ENCODE data around the gene KRTAP19-7.

- no peak for TF ChIP-seq OSR1 (CRISPR knock-in tag; IDR thresholded peaks at IDR 0.05)
- no peak for TF ChIP-seq GLIS3 (CRISPR knock-in tag; IDR thresholded peaks at IDR 0.05)
- no peak for TF ChIP-seq TCF4 (CRISPR knock-in tag; IDR thresholded peaks at IDR 0.05; ENCODE audit: borderline replicate concordance)
- TF ChIP-seq ARNTL (CRISPR knock-in tag; IDR thresholded peaks at IDR 0.05; ENCODE audit: borderline replicate concordance, low read depth), result no peak
- no peak for TF ChIP-seq BACH2 (CRISPR knock-in tag; IDR thresholded peaks at IDR 0.05; ENCODE audit: borderline replicate concordance)
- TF ChIP-seq ZNF565 (CRISPR knock-in tag; conservative IDR thresholded peaks at IDR 0.05; ENCODE audit: low read depth), result no peak
- no peak for TF ChIP-seq ISL1 (CRISPR knock-in tag; IDR thresholded peaks at IDR 0.05)
- TF ChIP-seq PATZ1 (CRISPR knock-in tag; IDR thresholded peaks at IDR 0.05; ENCODE audit: borderline replicate concordance), result no peak
- no peak for TF ChIP-seq ZFP30 (CRISPR knock-in tag; IDR thresholded peaks at IDR 0.05)
- no peak for TF ChIP-seq CREB5 (CRISPR knock-in tag; IDR thresholded peaks at IDR 0.05; ENCODE audit: low read depth)
- no peak for TF ChIP-seq TOX (CRISPR knock-in tag; IDR thresholded peaks at IDR 0.05; ENCODE audit: borderline replicate concordance)
- TF ChIP-seq ZC3H10 (CRISPR knock-in tag; IDR thresholded peaks at IDR 0.05), result no peak
- TF ChIP-seq ZNF70 (CRISPR knock-in tag; IDR thresholded peaks at IDR 0.05), result no peak
Measured at GRCh38 chr21:30592140-30592539, 31.0 kb upstream of the KRTAP19-7 start, which contains the start of gene KRTAP6-3.

All from SK-N-SH treated with all-trans-retinoic acid at 6 μM for 48 hours (cell line).